Measurements from ENCODE around the gene MVK.

The MVK gene

DNA sequence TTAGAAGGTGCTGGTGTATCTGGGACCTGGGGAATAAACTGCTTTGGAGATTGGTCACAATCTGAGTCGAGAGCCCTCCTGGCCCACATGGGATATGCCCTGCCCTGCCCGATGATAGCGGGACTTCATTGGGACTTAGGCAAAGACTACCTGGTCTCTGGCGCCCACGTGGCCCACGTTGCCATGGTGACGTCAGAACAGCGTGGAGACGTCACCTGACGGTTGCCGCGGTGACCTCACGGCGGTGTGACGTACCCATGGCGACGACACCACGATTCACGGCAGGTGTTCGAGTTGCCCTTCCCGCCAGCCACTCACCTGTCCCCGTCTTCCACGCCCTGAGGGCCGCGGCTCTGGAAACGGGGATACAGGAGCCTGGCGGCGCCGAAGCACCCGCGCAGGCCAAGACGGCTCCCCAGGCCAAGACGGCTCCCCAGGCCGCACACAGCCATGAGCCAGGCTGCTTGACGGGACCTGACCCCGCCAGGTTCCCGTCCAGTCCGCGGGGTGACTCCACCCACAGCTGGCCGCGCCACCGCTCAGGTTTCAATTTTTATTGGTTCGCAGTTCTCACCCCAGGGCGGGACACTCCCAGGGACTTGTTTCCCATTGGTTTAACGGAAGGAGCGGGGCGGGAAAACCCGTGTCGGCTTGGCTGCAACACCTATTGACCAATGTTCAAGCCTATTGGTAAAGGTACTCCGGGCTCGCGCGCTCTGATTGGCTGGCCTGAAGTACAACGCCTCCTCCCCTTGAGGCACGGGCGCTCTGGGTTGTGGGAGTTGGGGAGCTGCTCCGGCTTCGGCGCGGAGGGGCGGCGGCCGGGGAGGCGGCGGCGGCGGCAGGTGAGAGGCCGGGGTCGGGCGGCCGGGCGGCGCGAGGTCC lies at the start of gene MVK, which contains the start of gene MMAB:
TSS of gene MVK (plus strand) at position 766 of the 885 bp plus-strand sequence. CDS start 1,029 bp downstream, outside the sequence.
TSS of gene MMAB (minus strand) at position 476 of the 885 bp plus-strand sequence. CDS start at position 452, 24 bp downstream.
- DNase-seq = peak; percentile 99

DNA sequence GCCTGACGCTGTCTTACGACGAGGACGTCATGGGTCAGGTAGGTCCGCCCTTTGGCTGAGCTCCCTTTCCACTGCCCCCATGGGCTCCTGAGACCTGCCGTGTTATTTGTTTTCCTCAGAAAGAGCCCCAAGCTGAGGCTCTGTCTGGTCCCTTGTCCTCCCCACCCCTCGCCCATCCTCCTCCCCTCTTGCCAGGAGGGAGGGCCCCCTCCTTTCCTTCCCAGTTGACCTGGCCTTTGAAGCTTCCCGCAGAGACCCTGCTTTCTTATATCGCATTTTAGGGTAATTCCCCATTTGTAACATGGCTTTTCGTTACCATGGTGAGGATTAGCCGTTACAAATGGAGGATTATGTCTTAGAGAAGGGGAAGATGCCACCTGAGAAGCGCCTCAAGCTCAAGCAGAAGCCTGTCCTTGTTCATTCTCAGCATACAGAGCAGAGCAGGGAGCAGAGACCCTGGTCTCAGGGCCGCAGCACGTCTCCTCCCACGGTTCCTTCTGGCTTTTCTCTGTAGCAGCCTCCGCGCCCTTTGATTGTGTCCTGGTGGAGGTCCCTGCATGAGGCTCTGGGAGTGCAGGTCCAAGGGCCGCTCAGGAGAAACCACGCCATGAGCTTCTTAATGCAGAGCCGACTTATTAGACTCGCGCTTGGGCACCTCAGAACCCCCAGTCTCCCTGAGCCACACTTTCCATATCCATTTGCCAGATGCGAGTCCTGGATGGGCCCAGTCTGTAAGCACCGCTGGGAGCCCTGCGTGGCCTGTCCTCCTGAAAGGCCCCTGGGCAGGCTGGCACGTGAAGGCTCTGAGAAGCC lies 48.9 kb upstream of the MVK start:
- no peak for DNase-seq

DNA sequence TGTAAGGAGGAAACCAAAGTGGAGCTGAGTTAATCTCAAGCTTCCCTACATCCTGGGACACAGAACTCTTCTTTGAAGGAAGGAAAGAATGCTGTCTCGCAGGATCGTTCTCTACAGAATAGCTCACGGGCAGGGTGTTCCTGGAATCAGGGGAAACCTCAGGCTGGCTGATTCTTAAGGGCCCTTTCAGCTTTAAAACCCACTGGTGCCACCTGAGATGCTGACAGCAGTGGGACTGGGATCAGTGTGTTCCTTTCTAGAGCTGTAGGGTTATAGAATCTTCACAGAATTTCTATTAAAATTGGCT lies 48.4 kb upstream of the MVK start:
- no peak for DNase-seq

DNA sequence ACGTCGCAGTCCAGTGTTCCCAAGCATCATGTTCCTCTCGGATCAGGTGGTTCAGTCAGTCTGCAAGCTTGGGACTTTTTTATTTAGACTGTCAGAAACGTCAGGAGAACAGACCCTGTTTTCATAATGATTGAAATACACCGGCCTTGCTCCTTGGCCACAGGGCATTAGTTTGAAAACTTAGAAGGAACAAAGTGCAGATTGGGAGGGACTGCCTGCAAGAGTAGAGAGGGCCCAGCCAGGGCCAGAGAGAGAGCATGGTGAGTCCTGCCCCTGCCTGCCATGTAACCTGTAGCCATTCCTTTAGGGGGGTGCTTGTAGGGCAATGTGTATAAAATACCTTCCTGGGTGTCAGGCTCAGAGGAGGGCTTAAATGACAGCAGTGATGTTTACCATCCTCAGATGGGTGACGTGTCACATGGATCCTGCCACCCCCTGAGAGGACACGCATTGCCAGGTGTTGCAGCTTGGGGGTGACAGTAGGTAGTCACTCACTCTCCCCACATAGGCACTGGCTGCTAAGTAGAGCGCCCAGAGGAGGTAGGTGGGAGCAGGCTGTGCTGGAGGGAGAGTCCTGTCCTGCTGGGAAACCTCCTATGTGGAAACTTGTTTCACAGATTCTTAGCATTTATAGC lies 46.0 kb upstream of the MVK start:
- no peak for DNase-seq

DNA sequence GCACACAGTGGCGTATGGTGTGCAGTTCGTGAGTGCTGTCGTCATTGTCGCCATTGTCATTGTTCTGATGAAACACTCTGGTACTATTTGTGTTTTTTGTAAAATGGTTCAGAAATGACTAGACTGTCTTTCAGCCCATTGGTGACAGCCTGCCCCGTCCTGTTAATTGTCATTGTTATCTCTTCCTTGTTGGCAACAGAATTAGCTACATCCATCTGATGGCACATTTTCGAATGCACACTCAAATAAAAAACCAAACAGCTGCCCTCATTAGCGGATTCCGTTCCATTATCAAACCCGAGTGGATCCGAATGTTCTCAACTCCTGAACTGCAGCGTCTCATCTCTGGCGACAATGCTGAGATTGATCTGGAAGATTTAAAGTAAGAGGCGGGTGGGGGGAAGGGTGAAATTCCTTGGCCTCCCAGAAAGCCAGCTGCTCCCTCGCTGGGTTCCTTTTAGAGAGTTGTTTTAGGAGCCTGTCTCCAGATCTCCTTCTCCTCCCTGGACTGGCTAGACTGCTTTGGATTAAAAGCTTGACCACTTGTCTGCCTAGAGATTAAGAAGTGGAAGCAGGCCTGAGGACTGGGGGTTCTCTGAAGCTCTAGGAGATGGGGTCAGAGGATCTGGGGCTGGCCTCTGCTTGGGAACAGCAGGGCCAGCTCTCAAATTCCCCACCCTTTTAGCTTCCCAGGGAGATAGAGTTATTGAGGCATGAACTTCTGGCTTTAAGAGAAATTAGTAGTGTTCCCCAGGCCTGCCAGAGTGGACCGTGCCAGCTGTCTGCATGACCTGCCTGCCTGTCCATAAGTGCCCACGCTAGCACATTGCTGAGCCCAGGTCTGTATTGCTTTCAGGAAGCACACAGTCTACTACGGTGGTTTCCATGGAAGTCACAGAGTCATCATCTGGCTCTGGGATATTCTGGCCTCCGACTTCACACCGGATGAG lies 43.6 kb upstream of the MVK start:
- no peak for DNase-seq

DNA sequence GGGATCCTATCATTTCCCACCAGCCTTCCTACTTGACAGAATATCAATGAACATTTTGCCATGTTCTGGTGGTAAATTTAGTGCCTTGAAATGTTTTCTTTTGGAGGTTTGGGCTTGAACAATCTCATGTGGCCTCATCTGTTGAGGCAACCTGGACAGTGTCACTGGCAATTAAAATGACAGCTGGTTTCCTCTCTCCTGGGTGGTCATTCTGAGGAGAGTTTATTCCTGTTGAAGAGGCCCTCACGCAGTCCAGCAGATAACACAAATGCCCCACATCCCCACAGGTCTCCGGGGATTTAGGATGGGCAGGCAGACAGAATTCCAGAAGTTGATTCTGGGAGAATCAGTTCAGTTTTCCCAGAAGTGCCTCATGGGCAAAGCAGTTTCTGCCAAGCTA lies 42.2 kb upstream of the MVK start:
- no peak for DNase-seq

DNA sequence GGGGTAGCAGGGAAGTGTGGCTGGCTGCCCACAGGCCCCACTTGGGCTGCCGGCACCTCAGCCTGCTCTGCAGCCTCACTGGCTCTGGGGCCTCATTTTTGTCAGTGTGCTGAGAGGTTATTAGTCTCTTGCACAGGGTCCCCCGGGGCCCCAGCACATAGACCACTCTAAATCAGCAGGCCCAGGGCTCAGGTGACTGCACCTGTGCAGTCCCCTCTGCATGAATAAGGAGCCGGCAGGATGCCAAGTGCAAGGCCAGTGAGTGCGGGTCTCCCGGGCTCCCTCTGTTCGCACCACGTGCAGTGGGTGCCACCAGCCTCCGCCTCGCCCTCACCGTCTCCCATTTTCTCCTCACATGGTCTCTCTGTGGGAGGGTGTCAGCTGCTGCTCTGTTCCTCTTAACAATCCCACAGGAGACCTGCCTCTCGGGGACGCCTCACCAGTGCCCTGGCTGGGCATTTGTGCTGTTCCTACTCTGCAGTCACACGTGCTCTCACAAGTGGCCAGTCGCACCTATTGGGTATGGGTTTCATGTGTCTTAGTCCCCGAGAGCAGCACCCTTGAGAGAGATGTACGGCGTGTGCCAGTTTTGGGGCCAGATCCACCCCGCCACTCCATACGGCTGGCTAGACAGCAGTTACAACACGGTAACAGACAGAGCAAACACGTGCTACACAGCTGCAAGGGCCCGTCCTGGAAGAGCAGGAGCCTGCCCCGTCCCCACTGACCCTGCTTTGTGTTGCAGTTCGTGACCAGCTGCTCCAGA lies 40.7 kb upstream of the MVK start:
- no peak for DNase-seq

DNA sequence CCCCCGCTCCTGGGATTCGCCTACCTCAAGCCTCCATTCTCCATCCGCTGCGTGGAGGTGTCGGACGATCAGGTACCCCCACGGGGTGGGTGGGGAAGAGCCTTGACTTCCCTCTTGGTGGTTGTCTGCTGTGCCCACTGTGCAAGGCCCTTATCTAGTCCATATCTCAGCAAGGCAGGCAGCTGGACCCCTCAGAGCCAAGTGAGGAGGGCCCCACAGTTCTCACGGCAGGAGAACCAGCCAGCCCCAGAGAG lies 40.2 kb upstream of the MVK start:
- no peak for DNase-seq

DNA sequence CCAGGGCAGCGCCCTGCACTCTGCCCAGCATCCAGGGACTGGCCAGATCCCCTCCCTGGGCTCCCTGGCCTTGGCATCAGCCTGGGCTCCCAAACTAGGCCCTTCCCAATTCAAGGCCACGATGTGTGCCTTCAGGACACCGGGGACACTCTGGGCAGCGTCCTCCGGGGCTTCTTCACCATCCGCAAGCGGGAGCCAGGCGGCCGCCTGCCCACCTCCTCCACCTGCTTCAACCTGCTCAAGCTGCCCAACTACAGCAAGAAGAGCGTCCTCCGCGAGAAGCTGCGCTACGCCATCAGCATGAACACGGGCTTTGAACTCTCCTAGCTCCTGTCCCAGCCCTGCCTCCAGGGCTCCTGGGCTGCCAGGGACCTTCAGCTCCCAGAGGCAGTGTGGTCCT lies 39.1 kb upstream of the MVK start:
- no peak for DNase-seq

DNA sequence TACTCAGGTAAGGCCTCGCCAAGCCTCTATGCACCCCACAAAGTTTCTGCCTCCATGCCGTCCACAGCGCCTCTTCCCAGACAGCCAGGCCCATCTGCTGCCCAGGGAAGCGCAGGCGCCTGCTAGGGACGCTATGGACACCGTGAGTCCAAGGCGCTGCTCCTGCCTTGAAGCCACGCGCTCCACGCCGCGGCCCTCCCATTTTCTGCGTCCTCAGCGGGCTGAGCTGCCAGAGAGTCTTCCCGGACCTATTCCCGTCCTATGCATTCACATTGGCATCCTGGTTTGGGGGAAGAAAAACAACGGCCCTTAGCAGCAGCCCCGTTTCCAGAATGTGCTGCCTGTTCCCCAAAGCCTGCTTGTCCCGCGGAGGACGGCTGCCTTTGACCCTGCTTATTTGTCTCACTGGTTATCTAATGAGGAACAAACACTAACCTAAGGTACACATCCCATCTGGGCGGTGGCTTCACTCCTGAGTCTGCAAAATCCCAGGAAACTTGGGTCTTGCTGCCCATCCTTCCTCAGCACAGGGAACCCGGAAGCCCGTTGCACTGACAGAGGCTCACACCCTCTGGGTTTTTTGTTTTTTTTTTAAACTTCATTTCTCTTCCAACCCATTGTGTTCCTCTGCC lies 38.2 kb upstream of the MVK start:
- DNase-seq = no peak

DNA sequence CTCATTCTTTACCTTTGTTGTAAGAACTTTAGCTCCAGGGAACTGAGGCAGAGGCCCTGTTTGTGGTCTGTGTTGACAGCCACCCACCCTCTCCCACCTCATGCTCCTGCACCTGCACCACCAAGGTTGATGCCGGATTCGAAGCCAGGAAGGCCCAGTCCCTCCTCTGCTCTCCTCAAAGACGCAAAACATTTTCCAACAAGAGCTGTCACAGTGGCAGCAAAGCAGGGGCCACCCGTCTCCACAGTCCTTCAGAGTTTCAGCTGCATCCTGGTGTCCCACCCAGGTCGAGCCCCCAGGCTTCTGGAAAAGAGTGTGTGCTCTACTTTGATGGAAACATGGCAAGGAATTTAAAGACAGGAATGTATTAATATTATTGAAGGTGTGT lies 37.7 kb upstream of the MVK start:
- no peak for DNase-seq

DNA sequence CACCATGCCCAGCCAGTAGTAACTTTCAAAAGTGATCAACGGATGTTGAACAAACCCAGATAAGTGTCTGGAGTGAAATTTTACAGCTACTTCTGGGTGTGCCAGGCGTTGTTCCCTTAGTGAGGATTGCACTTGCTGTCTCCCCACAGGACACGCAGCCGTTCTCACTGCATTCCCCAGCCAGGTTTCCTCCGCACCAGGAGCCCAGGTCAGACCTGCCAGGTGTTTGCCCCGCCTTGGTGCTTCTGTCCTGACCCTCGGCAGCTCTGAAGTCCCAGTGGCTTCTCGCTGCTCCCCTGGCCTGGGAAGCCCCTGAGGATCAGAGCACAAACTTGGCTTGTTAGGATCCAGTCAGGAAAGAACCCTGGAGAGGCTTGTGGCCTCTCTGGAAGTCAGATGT lies 36.5 kb upstream of the MVK start:
- no peak for DNase-seq

DNA sequence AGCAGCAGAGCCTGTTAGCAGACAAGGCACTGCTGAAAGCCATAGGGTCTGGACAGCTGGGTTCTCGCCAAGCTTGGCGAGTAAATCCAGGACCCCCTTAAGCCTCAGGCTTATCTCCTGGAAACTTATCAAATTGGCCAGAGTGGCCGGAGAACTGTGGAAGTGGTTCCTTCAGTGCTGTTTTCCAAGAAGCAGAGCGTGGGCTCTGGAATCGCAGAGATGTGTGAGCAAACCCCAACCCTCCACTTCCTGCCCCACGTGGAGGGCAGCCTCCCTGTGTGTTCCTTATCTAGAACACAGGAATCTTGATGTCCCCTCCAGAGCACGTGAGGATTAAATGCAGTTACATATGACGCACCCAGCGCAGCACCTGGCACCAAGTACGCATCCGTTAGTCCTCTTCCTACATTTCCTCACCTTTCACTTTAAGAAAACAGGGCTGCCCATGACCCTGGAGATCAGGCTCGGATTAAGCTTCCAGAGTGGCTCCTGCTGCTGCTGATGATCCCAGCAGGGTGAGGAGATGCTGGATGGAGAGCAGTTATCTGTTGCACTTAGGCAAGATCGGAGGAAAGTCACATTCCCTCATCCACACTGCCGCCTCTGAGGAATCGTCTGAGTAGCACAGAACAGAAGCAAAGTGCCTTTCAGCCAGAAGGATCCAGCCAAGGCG lies 35.3 kb upstream of the MVK start:
- DNase-seq = no peak

DNA sequence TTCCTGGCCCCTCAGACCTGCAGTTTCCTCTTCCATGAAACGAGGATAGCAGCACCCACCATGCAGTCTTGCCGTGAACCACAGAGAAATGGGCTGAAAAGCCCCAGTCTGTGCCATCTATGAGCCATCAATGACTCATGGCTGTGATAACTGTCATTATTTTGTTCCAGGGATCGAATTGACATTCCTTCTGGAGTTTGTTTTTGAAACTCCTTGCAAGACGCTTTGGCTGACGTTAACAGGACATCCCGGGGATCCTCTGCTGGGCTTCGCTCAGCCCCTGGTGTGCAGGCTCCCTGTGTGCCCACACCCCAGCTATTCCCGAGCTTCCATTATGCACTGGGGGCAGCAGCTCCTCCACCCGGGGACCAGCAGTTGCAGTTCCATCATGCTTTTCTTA lies 34.1 kb upstream of the MVK start:
- DNase-seq = no peak

DNA sequence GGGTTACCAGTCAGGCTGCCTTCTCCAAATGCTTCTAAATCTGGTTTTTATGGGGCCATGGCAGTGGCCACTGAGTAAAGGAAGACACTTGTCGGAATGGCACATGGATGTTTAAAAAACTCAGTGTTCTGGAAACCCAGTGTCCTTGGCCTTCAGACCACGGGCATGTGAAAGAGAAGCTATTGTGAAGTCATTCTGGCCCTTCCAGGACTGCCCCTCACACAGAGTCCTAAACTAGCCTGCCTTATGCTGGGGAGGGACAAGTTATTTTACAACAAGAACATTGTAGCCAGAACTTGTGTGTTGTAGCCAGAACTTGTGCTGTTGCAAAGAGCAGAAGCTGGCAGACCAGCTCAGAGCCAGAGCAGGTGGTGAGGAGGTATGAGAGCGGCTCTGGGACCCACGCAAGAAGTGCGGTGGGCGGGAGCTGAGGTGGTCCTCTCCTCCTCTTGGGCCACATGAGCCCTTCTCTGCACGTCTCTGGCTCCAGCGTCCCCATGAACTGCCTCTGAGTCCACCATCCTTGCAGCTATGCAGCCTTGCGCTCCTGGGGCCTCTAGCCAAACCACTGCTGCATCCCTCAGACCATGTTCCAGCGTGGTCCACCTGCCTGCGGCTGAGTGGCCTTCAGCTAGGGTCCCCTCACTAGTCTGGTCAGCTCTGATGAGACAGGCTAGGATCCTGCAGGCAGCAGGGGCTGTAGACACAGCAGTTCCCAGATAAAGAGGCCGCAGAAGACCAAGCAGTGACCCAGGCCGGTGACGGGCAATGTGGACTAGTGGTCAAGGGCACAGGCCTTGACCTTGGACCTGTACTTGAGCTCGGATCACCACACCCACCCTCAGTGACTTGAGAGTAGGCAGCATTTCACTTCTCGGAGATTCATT lies 32.8 kb upstream of the MVK start:
- DNase-seq = no peak

DNA sequence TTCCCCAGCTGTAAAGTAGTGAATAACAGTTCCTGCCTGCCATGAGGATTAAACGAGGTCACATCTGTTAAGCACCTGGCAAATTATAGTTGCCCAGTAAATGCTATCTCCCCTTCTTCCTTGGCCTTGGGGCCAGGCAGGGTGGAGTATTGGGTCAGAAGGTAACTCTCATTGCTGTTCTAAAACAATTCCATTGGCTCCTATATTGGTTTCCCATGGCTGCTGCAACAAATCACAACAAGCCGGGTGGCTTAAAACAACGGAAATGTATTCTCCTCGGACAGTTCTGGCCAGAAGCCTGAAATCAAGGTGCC lies 32.2 kb upstream of the MVK start:
- DNase-seq = no peak

DNA sequence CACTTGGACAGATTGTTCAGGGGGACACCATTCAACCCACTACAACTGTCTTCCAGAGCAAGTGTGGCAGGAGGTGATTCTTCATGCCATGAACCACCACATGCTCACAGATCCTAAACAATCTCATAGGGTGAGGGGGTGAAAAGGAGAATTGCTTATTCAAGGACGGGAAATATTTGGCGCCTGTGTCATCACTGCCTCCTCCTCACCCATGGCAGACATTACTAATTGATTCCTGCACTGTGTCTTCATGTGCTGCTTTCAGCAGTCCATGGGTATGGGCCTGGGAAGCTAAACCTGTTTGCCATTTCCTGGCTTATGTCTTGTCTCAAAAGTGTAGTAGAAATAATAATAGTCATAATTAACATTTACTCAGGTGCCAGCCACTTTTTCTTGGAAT lies 31.6 kb upstream of the MVK start:
- no peak for DNase-seq

DNA sequence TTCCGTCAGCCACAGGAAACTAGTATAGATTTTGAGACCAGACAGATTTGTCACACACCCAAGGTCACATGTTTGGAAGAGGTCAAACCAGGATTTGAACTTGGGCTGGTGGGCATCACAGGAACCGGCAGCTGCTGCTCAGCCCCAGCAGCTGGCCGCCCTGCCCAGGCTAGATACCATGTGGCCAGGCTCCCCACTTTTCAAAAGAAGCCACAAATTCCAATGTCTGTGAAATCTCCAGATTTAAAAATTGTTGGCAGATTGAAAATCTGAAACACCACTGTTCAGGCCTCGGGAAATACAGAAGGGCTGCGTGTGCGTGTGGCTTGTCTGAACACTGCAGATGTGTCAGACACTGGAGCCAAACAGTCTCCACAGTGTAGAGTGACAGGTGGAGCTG lies 30.7 kb upstream of the MVK start:
- DNase-seq = no peak

DNA sequence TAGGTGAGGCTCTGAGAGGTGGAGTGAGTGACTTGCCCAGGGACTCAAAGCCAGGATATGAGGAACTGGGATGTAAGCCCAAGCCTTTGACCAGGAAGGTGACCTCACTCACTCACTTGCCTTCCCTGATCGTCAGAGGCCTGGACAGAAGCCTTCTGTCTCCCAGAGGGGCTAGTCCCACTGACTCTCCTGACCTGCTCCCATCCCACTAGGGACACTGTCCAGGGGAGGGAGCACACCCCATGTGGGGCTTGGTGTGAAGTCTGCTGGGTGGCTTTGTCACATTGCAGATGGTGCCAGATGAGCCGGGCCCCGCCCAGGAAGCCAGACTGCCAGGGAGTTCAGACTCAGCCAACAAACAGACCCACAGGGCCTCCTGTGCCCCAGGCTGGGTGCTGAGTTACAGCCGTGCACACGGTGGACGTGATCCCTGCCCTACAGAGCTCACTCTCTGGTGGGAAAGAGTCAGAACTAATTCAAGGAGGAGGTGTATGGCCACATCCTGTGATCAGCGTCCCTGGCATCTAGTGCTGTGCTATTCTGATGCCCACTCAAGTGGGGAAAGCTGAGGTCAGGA lies 28.6 kb upstream of the MVK start:
- DNase-seq = peak; percentile 12

DNA sequence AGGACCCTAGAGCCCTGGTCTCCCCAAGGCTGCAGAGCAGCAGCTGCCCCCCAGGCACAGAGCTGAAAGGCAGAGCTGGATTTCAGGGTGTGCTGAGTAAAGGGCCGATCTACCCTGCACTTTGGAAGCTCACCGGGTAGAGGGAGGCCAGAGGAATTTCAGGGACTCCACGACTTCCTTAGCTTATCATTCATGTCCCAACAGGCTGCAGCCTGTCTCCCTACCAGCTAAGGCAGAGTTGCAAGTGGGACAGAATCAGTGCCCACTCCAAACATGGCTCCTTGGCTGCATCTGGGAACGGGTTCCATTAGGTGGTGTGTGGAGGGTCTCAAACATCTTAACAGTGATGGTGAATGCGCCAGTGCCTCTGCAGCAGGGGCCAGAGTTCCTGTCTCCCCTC lies 27.8 kb upstream of the MVK start:
- no peak for DNase-seq
